Choroid plexus epithelial cell (primary cell): ENCODE data around the gene COL5A1.

ENCODE experiments used
- DNase-seq: peaks from one replicate; pipeline ENCODE4 v3.0.0-alpha.2; 2010; ENCODE audit warnings: low read depth
- H3K4me3 ChIP-seq: 2 replicates; pipeline ENCODE4 v1.5.1; 2011; ENCODE audit warnings: low read depth, mild to moderate bottlenecking, control low read depth, low read length, moderate library complexity
- CTCF ChIP-seq: conservative IDR thresholded peaks from 2 replicates; pipeline ENCODE4 v1.5.1; 2011; ENCODE audit warnings: low read depth, mild to moderate bottlenecking, control low read depth, inconsistent platforms, low read length, moderate library complexity

Gene COL5A1

GRCh38 chr9:134841180-134841904 lies 199.7 kb downstream of the COL5A1 start:
- no peak for TF ChIP-seq CTCF
- no peak overlapping the region for H3K4me3 ChIP-seq
- no peak for DNase-seq

GRCh38 chr9:134842321-134842720 lies 200.7 kb downstream of the COL5A1 start:
- TF ChIP-seq CTCF: no peak
- no peak overlapping the region for H3K4me3 ChIP-seq
- DNase-seq: no peak

GRCh38 chr9:134843740-134844139 lies 202.1 kb downstream of the COL5A1 start:
- DNase-seq: no peak
- TF ChIP-seq CTCF: no peak
- H3K4me3 ChIP-seq: no peak overlapping the region

GRCh38 chr9:134844821-134845220 lies 203.2 kb downstream of the COL5A1 start:
- no peak overlapping the region for H3K4me3 ChIP-seq
- DNase-seq: no peak
- no peak for TF ChIP-seq CTCF

- DNase-seq: no peak
- TF ChIP-seq CTCF: no peak
- H3K4me3 ChIP-seq: no peak overlapping the region
Observed at GRCh38 chr9:134846187-134846586, 204.6 kb downstream of the COL5A1 start.

GRCh38 chr9:134846699-134847098 lies 205.1 kb downstream of the COL5A1 start:
- no peak for DNase-seq
- H3K4me3 ChIP-seq: no peak overlapping the region
- TF ChIP-seq CTCF: no peak

- no peak for DNase-seq
- no peak overlapping the region for H3K4me3 ChIP-seq
- no peak for TF ChIP-seq CTCF
Observed at GRCh38 chr9:134847138-134847537, 205.5 kb downstream of the COL5A1 start.
